ENCODE results near the gene CEP295NL. TPM values are rescaled to one million over a fixed set of nuclear protein-coding genes. Genes with fewer than 3 reads are reported as not detected.

The CEP295NL gene
- total RNA-seq, 1 experiment from 2014 or later = 0.66 TPM

- Histone ChIP-seq H3K56ac (ENCODE audit: insufficient read length, low read depth, low read length) (no peak overlapping the region), H3K4me1 (ENCODE audit: insufficient read depth, low read length) (no peaks in the 10 kb centered on the region), H2BK20ac (ENCODE audit: low read depth, low read length, poor library complexity, severe bottlenecking) (no peak overlapping the region), H3K79me2 (ENCODE audit: insufficient read depth, low read length) (no peaks in the 10 kb centered on the region), H4K8ac (replicated peaks; ENCODE audit: insufficient read length, low read depth, low read length) (no peak overlapping the region), H3K27ac (ENCODE audit: insufficient read length, low read depth, low read length) (no peak overlapping the region), H3K18ac (ENCODE audit: insufficient read length, low read depth, low read length) (no peak overlapping the region), H2BK5ac (ENCODE audit: insufficient read length, low read length) (no peak overlapping the region), H3T11ph (ENCODE audit: low read length) (no peak overlapping the region), H2BK15ac (ENCODE audit: low read depth, low read length) (no peak overlapping the region), H2AK5ac (ENCODE audit: insufficient read length, low read length) (no peak overlapping the region), H3K9me3 (ENCODE audit: control insufficient read depth, low read depth, low read length) (no peaks in the 10 kb centered on the region), H3K14ac (ENCODE audit: insufficient read depth, low read length) (no peak overlapping the region), H3K23ac (ENCODE audit: insufficient read length, low read depth, low read length) (no peak overlapping the region), H2BK12ac (ENCODE audit: insufficient read length, low read depth, low read length) (no peak overlapping the region), H3K4me2 (ENCODE audit: insufficient read depth, insufficient read length, low read length) (no peak overlapping the region), H2AFZ (ENCODE audit: low read length) (no peak overlapping the region), H4K91ac (ENCODE audit: insufficient read length, low read depth, low read length) (no peak overlapping the region), H4K20me1 (ENCODE audit: control insufficient read depth, insufficient read depth, insufficient read length) (no peaks in the 10 kb centered on the region), H2BK120ac (ENCODE audit: low read depth, low read length, poor library complexity, severe bottlenecking) (no peak overlapping the region), H3K9ac (ENCODE audit: extremely low read depth, insufficient read length, low read length) (no peak overlapping the region), H4K5ac (ENCODE audit: insufficient read length, low read depth, low read length) (no peak overlapping the region), H3K4ac (ENCODE audit: low read depth, low read length) (no peak overlapping the region), H3K27me3 (ENCODE audit: insufficient read depth, low read length) (no peaks in the 10 kb centered on the region), H3K79me1 (ENCODE audit: insufficient read depth, low read depth, low read length, poor library complexity, severe bottlenecking) (no peaks in the 10 kb centered on the region), H3K23me2 (ENCODE audit: insufficient read length, low read depth, low read length, poor library complexity, severe bottlenecking) (no peaks in the 10 kb centered on the region)
- no CpG with 5 or more reads among the region's 8 CpGs for WGBS (ENCODE audit: extremely low coverage, insufficient read length, low lambda C conversion rate)
- H3K4me1 Mint-ChIP-seq = peaks cover 2 to 10% of the 10 kb centered on the region in 2 experiments
- H3K27me3 Mint-ChIP-seq (ENCODE audit: low read depth) = no peaks in the 10 kb centered on the region; the same call in 1 of the 2 replicates
- H3K36me3 Mint-ChIP-seq (ENCODE audit: insufficient read depth in 1 of 3, low read depth in 3 of 3) = peaks cover 0 to 6% (median 0%) of the 10 kb centered on the region in 3 experiments; a peak in 3 of 7 replicates
- TF ChIP-seq CTCF (conservative IDR thresholded peaks at IDR 0.05) = no peak
- no peak for DNase-seq
- no peak overlapping the region for H3K27ac Mint-ChIP-seq
- no peak overlapping the region for H3K4me3 Mint-ChIP-seq
- H3K9me3 Mint-ChIP-seq = no peaks in the 10 kb centered on the region
Observed at GRCh38 chr17:78889531-78889930, 13.5 kb downstream of the CEP295NL start.

All from H9 (cell line).